GM19193 (cell line): Measurements from ENCODE around the gene PHYKPL.
A peak's percentile ranks its signal among the peaks of the same experiment; 100 is the strongest.

Experiments used
- POLR2A ChIP-seq: IDR thresholded peaks from 4 replicates; pipeline ENCODE4 v1.6.1; 2011; ENCODE audit not compliant: insufficient read depth, insufficient read length; ENCODE audit errors: extremely low read depth

PHYKPL gene

DNA sequence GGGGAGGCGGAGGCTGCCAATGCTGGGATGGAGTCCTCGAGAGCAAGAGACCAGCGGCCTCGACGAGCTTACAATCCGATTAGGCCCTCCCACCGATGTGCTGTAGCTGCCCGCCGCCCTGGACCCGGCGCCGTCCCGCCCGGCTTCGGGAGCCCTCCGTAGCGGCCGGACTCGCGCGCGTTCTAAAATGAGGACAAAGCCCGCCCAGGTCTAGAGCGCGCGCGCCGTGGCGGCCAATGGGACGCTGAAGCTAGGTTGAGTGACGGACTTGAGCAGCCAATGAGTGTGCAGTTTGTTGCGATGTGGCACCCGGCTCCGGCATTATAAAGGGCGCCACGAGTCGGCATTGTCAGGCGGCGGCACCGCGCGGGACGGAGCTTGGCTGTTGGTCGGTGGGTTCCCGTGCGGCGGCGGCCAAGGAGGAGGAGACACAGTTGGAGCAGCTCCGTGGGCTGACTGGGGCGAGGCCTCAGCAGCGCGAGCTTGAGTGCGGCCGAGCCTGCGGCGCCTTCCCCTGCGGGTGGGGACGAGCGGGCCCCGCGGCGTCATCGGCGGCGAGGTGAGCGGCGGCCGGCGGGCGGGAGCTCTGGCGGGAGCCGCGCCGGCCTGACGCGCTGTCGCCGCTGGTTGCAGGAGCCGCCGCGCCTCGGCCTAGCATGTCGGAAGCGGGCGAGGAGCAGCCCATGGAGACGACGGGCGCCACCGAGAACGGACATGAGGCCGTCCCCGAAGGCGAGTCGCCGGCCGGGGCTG is 28.2 kb downstream of the PHYKPL start, which contains the start of gene HNRNPAB:
Gene HNRNPAB (plus strand): TSS at position 352 of the 753 bp plus-strand sequence. CDS start 305 bp downstream, at position 657.
- peak; percentile 100 for TF ChIP-seq POLR2A

DNA sequence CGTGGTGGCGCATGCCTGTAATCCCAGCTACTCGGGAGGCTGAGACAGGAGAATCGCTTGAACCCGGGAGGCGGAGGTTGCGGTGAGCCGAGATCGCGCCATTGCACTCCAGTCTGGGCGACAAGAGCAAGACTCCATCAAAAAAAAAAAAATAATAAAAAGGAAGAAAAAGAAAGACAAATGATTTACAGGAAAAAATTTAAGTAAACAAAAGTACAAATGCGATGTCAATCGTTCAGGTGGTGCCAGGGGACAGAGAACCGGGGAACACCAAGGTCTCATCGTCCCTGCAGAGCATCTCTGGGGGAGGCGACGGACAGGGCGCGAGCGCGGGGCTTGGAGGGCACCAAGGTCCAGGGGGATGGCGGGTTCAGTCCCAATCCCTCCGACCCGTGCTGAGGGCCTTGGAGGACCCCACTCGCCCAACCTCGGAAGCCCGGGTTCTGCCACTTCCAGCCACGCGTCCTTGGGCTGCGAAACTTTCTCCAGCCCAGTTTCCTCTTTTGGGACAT is 28.9 kb downstream of the PHYKPL start:
- TF ChIP-seq POLR2A: no peak

DNA sequence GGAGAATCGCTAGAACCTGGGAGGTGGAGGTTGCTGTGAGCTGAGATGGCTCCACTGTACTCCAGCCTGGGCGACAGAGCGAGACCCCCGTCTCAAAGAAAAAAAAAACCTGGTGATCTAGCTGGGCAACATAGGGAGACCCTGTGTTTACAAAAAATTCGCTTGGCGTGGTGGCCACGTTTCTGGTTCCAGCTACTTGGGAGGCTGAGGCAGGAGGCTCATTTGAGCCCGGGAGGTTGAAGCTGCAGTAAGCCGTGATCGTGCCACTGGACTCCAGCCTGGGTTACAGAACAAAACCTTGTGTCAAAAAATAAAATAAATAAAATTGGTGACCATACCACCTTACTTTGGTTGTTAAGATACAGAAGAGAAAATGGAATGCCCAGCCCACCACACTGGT is 30.1 kb downstream of the PHYKPL start:
- no peak for TF ChIP-seq POLR2A

DNA sequence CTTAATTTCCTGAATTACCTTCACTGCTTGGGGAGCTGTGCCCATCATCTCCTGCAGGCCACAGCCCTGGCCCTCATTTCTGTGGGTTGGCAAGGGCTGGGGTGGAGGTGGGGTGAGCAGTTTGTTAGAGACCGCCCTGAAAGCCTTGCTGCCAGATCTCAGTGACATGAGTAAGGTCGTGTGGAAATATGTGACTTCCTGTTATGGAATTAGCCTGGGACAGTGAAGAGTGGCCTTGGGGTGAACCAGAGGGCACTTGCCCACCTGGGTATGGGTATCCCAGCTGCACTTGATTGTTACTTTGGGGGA is 30.7 kb downstream of the PHYKPL start:
- TF ChIP-seq POLR2A: no peak

DNA sequence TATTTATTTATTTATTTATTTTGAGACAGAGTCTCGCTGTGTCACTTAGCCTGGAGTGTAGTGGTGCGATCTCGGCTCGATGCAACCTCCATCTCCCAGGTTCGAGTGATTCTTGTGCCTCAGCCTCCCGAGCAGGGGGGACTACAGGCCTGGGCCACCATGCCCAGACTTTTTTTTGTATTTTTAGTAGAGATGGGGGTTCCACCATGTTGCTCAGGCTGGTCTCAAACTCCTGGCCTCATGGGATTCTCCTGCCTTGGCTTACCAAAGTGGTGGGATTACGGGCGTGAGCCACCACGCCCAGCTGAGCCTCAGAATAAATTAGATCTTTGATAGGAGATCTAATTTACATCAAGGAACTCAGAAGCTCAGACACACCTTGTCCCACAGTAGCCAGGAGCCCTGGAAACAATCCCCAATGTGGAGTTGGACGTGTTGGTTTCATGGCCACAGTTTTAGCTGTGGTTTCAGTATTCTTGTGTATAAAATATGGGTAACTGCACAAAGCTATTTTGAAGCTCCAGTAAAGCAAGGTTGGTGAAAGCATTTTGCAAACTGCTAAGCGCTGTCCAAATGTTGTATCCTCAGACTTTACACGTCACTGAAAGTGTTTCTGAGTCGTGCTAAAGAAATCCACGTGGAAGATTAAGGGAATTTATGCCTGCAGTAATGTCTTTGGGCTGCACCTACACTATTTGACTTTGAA is 31.2 kb downstream of the PHYKPL start:
- no peak for TF ChIP-seq POLR2A

DNA sequence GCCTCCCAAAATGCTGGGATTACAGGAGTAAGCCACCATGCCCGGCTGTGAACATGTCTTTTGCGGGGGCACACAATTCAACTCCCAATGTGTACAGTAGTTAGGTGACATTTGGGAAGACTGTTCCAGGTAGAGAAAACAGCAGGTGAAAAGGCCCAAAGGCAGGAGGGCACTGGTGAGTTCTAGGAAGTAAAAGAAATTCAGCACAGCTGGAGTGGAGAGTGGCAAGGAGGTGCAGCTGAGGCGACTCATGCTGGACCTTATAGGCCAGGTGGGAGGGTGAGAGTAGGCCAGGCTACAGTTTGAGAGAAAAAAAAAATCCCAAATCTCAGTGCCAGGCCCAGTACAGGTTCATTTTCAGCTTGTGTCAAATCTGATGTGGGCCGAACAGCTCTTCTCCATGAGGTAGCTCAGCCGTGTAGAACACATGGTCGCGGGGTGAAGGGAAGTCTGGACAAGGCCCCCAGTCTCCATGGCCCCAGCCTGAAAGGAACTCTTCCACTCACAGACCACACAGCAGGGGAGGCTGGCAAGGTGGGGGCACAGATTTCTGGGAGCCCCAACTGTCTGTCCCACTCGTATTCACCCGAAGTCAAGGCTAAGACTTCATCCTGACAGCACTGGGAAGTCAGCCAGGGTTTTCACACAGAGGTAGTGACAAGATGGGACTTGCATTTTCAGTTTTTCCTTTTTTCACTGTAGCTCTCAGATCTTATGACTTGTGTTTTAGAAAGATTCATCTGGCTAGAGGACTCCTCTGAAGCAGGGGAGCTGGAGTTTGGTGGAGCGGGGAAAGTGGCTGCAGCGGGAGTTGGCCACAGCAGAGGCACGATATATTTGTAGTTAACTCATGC is 32.8 kb downstream of the PHYKPL start:
- TF ChIP-seq POLR2A: no peak

DNA sequence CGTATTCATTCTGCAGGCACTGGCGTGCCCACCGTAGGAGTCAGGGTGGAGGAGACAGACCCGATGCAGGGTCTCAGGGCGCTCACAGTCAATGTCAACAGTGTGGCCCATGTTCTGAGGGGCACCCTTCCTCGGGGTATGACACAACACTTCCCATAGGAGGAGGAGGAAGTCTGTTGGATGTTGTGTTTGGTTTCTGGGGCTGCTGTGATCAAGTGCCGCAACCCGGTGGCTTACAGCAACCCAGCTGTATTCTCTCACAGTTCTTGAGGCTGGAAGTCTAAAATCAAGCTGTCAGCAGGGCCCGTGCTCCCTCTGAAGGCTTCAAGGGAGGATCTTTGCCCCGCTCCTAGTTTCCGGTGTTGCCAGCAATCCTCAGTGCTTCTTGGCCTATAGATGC is 33.9 kb downstream of the PHYKPL start:
- no peak for TF ChIP-seq POLR2A

DNA sequence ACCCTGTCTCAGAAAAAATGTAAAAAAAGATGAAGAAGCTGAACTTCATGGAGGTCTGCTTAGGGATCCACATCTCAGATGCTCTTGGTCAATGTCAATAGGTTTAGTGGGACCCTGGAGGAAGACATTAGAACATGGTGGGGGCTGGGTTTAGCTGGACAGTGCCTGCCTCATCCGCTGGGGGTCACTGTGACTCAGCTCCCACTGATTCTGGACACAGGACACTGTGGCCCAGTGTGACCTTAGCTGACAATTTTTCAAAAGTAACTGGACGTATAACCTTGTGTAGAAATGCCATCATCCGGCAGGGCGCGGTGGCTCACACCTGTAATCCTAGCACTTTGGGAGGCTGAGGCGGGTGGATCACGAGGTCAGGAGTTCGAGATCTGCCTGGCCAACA is 35.6 kb downstream of the PHYKPL start:
- TF ChIP-seq POLR2A: no peak

DNA sequence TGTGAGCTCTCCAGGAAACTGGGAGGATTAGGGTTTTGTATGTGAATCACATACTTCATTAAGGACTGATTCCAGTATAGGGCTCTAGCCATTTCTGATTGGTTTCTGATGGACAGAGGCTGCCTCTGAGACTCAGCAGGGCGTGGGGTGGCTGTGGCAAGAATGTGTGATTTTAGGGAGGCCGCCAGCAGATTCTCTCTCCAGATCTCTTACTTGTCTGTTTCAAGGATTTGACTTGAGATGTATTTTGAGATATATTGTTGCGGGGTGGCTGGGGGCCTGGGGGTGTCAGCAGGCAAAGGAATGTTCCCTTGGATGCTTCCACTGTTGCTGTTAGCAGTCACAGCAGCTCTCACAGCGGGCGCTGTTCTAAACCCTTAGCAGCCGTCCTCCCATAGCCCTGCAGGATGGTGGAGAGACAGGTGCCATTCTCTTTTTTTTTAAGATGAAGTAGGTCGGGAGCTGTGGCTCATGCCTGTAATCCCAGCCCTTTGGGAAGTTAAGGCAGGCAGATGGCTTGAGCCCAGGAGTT is 36.3 kb downstream of the PHYKPL start:
- TF ChIP-seq POLR2A: no peak

DNA sequence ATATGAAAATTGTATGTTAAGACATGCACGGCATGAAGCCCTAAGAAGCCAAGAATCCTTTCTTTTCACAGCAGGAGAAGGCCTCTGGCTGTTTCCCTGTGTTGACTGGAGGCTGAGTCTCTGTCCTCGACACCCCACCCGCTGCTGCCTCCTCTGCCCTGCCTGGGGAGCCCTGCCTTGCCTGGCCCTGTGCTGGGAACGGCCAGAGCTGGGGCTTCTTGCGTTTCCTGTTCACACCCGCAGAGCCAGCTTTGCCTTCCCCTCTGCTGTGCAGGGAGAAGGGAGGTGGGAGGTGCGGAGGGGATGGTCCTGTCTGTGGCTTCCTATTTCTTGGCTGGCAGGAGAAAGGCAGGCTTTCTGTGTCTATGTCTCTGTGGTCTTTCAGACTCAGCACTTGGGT is 38.6 kb downstream of the PHYKPL start:
- TF ChIP-seq POLR2A: no peak

DNA sequence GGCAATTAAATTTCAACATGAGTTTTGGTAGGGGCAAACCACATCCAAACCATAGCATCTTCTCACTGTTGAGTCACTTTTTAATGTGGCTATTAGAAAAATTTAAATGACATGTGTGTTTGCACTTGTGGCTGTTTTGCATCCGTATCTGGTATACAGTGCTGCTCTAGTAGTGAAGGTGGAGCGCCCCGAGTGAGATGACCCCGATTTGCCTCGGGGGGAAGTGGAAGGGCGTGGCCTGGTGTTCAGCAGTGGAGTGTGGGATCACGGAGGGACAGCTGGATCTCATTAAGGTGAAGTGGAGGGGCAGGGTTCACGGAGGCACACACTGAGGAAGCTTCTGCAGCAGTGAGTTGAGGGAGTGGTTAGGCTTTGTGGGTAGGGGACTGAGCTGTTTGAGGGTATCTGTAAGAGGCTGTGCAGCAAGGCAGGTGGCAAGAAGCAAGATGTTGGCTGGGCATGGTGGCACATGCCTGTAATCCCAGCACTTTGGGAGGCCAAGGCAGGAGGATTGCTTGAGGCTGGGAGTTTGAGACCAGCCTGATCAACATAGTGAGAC is 39.3 kb downstream of the PHYKPL start:
- TF ChIP-seq POLR2A: no peak

DNA sequence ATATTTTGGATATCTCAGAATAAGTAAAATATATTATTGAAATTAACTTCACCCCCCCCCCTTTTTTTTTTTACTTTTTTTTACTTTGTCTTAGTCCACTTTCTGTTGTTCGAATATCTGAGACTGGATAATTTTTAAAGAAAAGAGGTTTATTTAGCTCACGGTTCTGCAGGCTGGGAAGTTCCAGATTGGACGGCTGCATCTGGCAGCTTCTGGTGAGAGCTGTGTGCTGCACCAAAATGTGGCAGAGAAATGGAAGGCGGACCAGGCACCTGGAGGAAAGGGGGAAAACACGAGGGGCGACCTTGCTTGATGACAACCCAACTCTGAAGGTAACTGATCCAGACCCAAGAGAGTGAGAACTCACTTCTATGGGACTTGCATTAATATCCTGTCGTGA is 39.8 kb downstream of the PHYKPL start:
- TF ChIP-seq POLR2A: no peak

DNA sequence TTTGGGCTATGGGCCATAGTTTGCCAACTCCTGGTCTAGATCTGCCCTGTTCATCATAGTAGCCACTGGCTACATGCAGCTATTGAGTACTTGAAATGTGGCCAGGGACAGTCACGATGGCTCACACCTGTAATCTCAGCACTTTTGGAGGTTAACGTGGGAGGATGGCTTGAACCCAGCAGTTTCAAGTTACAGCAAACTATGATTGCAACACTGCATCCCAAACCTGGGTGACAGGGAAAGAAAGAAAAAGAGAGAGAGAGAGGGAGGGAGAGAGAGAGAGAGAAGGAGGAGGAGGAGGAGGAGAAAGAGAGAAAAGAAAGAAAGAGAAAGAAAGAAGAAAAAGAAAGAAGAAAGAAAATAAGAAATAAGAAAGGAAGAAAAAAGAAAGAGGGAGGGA is 40.4 kb downstream of the PHYKPL start:
- no peak for TF ChIP-seq POLR2A

DNA sequence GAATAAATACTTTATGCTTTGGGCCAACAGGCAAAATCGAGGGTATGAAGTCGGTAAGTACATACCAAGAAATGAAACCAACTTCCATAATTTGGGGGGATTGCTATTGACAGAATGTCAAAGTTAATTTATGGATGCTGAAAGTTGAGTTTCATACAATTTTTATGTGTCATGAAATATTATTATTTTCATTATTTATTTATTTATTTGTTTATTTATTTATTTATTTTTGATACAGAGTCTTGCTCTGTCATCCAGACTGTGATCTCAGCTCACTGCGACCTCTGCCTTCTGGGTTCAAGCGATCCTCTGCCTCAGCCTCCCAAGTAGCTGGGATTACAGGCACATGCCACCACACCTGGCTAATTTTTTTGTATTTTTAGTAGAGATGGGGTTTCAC is 40.9 kb downstream of the PHYKPL start:
- no peak for TF ChIP-seq POLR2A

DNA sequence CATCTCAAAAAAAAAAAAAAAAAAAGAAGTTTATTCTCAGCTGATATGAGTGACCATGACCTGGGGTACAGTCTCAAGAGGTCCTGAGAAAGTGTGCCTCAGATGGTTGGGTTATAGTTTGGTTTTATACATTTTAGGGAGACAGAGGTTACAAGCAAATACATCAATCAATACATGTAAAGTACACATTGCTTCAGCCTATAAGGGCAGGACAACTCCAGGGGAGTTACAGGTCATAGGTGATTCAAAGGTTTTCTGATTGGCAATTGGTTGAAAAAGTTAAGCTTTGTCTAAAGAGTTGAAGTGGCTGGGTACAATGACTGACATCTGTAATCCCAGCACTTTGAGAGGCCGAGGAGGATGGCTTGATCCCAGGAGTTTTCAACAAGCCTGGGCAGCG is 43.2 kb downstream of the PHYKPL start:
- TF ChIP-seq POLR2A: no peak

DNA sequence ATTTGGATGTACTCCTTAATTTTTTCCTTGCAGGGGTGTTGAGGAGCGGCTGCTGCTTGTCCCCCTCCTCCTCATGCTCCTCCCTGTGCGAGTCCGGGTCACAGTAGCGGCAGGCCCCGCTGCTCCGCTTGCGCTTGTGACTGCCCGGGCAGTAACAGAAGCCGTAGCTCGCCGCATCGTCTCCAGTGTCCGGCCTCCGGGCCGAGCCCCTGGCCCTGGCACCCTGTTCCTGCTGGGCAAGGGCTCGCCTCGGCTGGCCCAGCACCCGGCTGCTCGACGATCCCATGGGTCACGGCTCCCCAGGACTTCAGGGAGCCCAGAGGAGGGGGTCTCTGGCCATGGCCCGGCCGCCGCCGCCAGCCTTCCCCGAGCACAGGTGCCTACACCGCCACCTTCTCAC is 45.6 kb downstream of the PHYKPL start, which contains the start of gene GMCL2:
Gene GMCL2 (minus strand): TSS at position 358 of the 400 bp plus-strand sequence. CDS start 72 bp downstream, at position 286.
- no peak for TF ChIP-seq POLR2A

DNA sequence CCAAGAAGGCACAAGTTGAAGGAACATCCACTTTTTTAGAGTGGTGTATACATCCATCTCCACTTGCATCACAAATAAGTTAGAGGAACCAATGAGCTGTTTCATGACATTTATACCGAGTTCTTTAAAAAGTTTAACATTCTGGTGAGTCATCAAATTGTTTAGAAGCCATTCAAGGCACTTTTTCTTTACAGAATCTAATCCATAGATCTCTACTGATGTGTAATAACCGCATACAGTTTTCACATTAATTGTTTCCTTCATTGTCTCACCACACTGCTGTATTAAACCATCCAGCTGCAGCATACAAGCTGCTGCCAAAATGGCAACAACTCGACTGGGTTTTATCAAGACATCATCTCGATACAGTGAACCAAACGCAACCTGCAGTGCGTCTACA is 46.2 kb downstream of the PHYKPL start:
- TF ChIP-seq POLR2A: no peak
